Activated CD8-positive, alpha-beta T cell treated with anti-CD3 and anti-CD28 coated beads for 36 hours (primary cell): ENCODE measurements around the gene FBN1. TPM values are rescaled to one million over a fixed set of nuclear protein-coding genes. Genes with fewer than 3 reads are reported as not detected.

Experiments
- ATAC-seq: fragments of 200-7000 bp; cut with Tn5 transposase; one replicate; pipeline ENCODE4 v1.10.0; 2021; ENCODE audit warnings: mild to moderate bottlenecking, moderate library complexity
- CTCF ChIA-PET: fragments of 350-600 bp; sonication (Branson Sonifier 250); formaldehyde crosslinking; loops from one replicate; lab custom pipeline; 2021; ENCODE audit warnings: antibody characterized with exemption; lab: Charles Lee
- POLR2A ChIA-PET: fragments of 350-600 bp; sonication (Branson Sonifier 250); formaldehyde crosslinking; loops from one replicate; lab custom pipeline; 2021; ENCODE audit warnings: antibody characterized with exemption; lab: Charles Lee
- DNase-seq: peaks from one replicate; pipeline ENCODE4 v3.0.0-alpha.2; 2020
- H3K27ac Mint-ChIP-seq: one replicate; pipeline ENCODE4 v1.8.0; 2021; ENCODE audit warnings: mild to moderate bottlenecking, mixed read lengths
- H3K27me3 Mint-ChIP-seq: one replicate; pipeline ENCODE4 v1.8.0; 2021; ENCODE audit warnings: mixed read lengths
- H3K36me3 Mint-ChIP-seq: one replicate; pipeline ENCODE4 v1.8.0; 2021; ENCODE audit warnings: low read depth, mixed read lengths
- H3K4me1 Mint-ChIP-seq: one replicate; pipeline ENCODE4 v1.8.0; 2021; ENCODE audit warnings: low read depth, mixed read lengths
- H3K4me3 Mint-ChIP-seq: one replicate; pipeline ENCODE4 v1.8.0; 2021; ENCODE audit warnings: mild to moderate bottlenecking, moderate library complexity, mixed read lengths
- H3K9me3 Mint-ChIP-seq: one replicate; pipeline ENCODE4 v1.8.0; 2021; ENCODE audit warnings: mixed read lengths
- intact Hi-C: fragments of 100-400 bp; cut with micrococcal nuclease; formaldehyde crosslinking; loops from one replicate; pipeline ENCODE4 v1.10.0; 2022
- total RNA-seq, 2 experiments: library from RNA; stranded (reverse); gene quantifications; one replicate each; pipeline ENCODE4 v1.2.3, GENCODE V29; 2021
- TF ChIP-seq, protein P1 (sequence below): fragments of 200-600 bp; IDR thresholded peaks from one replicate; pipeline ENCODE4 v1.8.0; 2022; ENCODE audit warnings: antibody characterized with exemption, mild to moderate bottlenecking

The FBN1 gene
- total RNA-seq, 2 experiments from 2014 or later = 0.38 to 0.49 TPM

DNA sequence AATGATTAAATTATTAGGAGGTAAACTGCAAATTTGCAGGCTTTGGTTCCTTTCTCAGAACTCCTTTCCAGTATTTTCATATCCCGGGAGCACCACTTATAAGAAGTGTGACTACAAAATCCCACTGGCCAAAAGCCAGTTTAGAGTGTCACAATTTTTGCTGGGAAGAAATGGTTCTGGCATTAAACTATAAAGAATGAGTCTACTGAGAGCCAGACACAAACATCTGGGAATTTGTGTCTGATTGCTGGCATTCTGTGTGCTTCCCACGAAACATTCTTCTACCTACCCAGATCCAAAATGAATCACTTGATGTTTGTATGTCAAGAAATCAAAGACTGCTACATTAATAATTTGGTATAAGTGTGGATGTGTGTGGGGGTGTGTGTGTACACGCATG is 231.5 kb downstream of the FBN1 start:
- intact Hi-C loops = no loop called here
- no peak for DNase-seq
- ChIA-PET POLR2A (no interaction called here), CTCF (interaction anchor here (0.7 kb wide), 1 partner anchor 177 kb away, joined by 3 read pairs; no protein-coding TSS in a partner anchor)
- H3K4me3 Mint-ChIP-seq = no peak overlapping the region
- H3K27ac Mint-ChIP-seq = no peak overlapping the region
- ATAC-seq = no peak
- TF ChIP-seq, protein P1, sequence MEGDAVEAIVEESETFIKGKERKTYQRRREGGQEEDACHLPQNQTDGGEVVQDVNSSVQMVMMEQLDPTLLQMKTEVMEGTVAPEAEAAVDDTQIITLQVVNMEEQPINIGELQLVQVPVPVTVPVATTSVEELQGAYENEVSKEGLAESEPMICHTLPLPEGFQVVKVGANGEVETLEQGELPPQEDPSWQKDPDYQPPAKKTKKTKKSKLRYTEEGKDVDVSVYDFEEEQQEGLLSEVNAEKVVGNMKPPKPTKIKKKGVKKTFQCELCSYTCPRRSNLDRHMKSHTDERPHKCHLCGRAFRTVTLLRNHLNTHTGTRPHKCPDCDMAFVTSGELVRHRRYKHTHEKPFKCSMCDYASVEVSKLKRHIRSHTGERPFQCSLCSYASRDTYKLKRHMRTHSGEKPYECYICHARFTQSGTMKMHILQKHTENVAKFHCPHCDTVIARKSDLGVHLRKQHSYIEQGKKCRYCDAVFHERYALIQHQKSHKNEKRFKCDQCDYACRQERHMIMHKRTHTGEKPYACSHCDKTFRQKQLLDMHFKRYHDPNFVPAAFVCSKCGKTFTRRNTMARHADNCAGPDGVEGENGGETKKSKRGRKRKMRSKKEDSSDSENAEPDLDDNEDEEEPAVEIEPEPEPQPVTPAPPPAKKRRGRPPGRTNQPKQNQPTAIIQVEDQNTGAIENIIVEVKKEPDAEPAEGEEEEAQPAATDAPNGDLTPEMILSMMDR = no peak
- H3K27me3 Mint-ChIP-seq = no peaks in the 10 kb centered on the region
- no peaks in the 10 kb centered on the region for H3K4me1 Mint-ChIP-seq
- no peaks in the 10 kb centered on the region for H3K36me3 Mint-ChIP-seq
- H3K9me3 Mint-ChIP-seq = no peaks in the 10 kb centered on the region

DNA sequence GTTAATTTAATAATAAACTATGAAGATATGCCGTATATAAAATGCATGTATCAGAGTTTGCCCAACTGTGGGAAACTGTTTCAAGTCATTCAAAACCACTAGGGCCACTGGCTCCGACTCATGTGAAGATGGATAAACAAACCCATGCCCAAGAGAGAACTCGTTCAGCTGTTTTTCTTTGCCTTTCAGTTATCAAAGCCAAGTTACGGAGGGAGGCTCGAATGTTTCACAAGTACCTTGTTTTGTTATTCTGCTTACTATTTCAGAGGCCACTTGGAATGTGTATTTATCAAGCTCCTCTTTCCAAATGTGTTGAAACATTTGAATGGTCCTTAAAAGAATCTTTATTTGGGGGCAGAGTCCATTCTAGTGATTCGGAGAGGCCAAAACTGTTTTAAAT is 232.2 kb downstream of the FBN1 start:
- TF ChIP-seq, protein P1 = no peak
- POLR2A ChIA-PET = interaction anchor here (0.7 kb wide), 1 partner anchor 139 kb away, joined by 3 read pairs; no protein-coding TSS in a partner anchor
- no peak overlapping the region for H3K27ac Mint-ChIP-seq
- DNase-seq (no peak), ATAC-seq (no peak)
- intact Hi-C loops = no loop called here
- H3K27me3 Mint-ChIP-seq = no peaks in the 10 kb centered on the region
- no peaks in the 10 kb centered on the region for H3K36me3 Mint-ChIP-seq
- no peaks in the 10 kb centered on the region for H3K4me1 Mint-ChIP-seq
- H3K4me3 Mint-ChIP-seq = no peak overlapping the region
- H3K9me3 Mint-ChIP-seq = no peaks in the 10 kb centered on the region
- CTCF ChIA-PET = no interaction called here

DNA sequence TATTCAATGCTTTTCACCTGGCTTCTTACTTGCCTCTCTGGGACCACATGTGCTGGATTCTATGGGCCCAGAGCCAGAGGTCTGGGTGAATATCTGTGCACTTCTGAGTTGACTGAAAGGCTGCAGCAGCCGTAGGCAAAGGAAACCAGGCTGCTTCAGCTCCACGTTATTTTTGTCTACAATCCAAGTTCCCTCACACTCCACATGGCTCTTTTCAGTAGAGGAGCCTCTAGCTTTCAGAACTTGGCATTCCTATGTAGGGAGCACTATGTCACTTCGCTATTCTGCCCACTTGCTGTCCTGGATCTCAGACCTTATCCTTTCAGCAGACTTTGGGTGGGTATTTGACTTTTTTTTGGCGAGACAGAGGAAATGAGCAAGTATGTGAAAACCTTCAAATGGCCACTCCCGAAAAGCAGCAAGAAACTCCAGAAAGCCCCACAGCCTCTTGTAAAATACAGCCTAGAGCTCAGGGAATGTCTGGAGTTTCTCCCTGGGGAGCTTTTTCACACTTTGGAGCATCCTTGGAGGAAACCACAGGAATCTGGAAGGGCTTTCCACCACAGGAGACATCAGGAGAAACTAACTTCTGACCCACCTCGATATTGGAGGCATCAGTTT is 233.4 kb downstream of the FBN1 start:
- Mint-ChIP-seq H3K36me3 (no peaks in the 10 kb centered on the region), H3K4me1 (no peaks in the 10 kb centered on the region), H3K4me3 (no peak overlapping the region), H3K9me3 (no peaks in the 10 kb centered on the region), H3K27me3 (no peaks in the 10 kb centered on the region), H3K27ac (no peak overlapping the region)
- DNase-seq (no peak), ATAC-seq (no peak)
- intact Hi-C loops = no loop called here
- TF ChIP-seq, protein P1 = no peak
- CTCF ChIA-PET = no interaction called here
- POLR2A ChIA-PET = no interaction called here

DNA sequence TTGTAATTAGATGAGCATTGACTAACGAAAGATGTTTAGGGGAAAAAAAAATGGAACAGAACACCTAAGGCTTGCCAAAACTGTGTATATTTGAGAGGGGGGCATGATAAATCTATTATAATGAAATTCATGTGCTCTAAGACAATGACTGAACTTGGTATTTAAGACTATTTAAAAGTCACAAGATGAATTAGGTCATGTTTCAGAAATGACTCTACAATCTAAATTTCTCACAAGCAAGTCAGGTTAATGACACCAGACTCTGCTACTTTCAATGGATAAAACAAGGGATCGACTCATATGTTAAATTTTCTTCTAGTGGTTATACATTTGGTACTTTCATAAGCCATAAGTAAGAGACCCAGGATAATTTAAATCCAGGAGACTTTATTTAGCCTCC is 235.9 kb downstream of the FBN1 start:
- Mint-ChIP-seq H3K4me1 (no peaks in the 10 kb centered on the region), H3K27me3 (no peaks in the 10 kb centered on the region), H3K9me3 (no peaks in the 10 kb centered on the region), H3K4me3 (no peak overlapping the region), H3K27ac (no peak overlapping the region), H3K36me3 (no peaks in the 10 kb centered on the region)
- TF ChIP-seq, protein P1 = no peak
- ATAC-seq (no peak), DNase-seq (no peak)
- intact Hi-C loops = no loop called here
- CTCF ChIA-PET = no interaction called here
- POLR2A ChIA-PET = no interaction called here

DNA sequence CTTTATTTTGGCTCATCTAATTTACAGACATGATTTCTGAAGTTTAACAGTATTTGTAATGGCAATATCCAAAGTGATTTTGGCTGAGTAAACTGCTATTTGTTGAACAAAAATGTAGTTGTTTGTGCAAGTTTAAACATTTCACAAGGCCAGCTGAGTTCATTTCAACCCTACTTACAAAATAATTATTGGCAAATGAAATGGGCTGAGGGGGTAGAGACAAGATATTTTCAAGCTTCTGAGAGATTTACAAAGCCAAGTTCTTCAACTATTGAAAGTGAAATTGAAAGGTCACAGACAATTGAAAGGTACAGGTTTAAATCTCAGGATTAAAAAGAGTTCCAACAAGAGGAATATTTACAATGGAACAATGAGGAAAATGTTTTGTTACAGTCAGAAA is 237.2 kb downstream of the FBN1 start:
- intact Hi-C loops = no loop called here
- CTCF ChIA-PET = no interaction called here
- no peaks in the 10 kb centered on the region for H3K9me3 Mint-ChIP-seq
- no peak overlapping the region for H3K27ac Mint-ChIP-seq
- no peaks in the 10 kb centered on the region for H3K4me1 Mint-ChIP-seq
- TF ChIP-seq, protein P1 = no peak
- ATAC-seq = no peak
- H3K36me3 Mint-ChIP-seq = no peaks in the 10 kb centered on the region
- no peaks in the 10 kb centered on the region for H3K27me3 Mint-ChIP-seq
- no peak for DNase-seq
- no peak overlapping the region for H3K4me3 Mint-ChIP-seq
- POLR2A ChIA-PET = no interaction called here
